Effector memory CD8-positive, alpha-beta T cell (primary cell): ENCODE measurements around the gene MED12.
A peak's percentile ranks its signal among the peaks of the same experiment; 100 is the strongest.
"Not testable (repeated sequence)": the region's sequence is repeated elsewhere in the genome, so short reads cannot be mapped to it uniquely, and the experiment has no call there.

ENCODE experiments used
- ATAC-seq: fragments of 150-1000 bp; cut with Tn5 transposase; replicated peaks from 2 replicates; pipeline ENCODE4 v1.10.0; 2021; ENCODE audit warnings: mild to moderate bottlenecking, moderate library complexity
- DNase-seq, 3 experiments: peaks; one replicate each; pipeline ENCODE4 v3.0.0; 2021
- H3K27ac Mint-ChIP-seq, 2 donors: one replicate each; pipeline ENCODE4 v1.8.0; 2022; ENCODE audit warnings: mild to moderate bottlenecking in 2 of 2, mixed read lengths in 2 of 2, moderate library complexity in 2 of 2
- H3K27me3 Mint-ChIP-seq, 2 donors: one replicate each; pipeline ENCODE4 v1.8.0; 2022; ENCODE audit warnings: mixed read lengths in 2 of 2
- H3K36me3 Mint-ChIP-seq: one replicate; pipeline ENCODE4 v1.8.0; 2022; ENCODE audit warnings: mild to moderate bottlenecking, moderate library complexity, mixed read lengths; ENCODE audit not compliant: insufficient read depth
- H3K4me1 Mint-ChIP-seq, 2 donors: one replicate each; pipeline ENCODE4 v1.8.0; 2022; ENCODE audit warnings: low read depth in 2 of 2, mixed read lengths in 2 of 2
- H3K4me3 Mint-ChIP-seq, 2 donors: one replicate each; pipeline ENCODE4 v1.8.0; 2022; ENCODE audit warnings: mild to moderate bottlenecking in 2 of 2, mixed read lengths in 2 of 2, moderate library complexity in 2 of 2
- H3K9me3 Mint-ChIP-seq, 2 donors: one replicate each; pipeline ENCODE4 v1.8.0; 2022; ENCODE audit warnings: mixed read lengths in 2 of 2

Gene MED12

GRCh38 chrX:71177327-71177726 lies 58.9 kb downstream of the MED12 start:
- peaks cover 3 to 4% of the 10 kb centered on the region in 2 donors for H3K4me1 Mint-ChIP-seq
- H3K4me3 Mint-ChIP-seq = no peak overlapping the region
- H3K27ac Mint-ChIP-seq = no peak overlapping the region
- ATAC-seq (no peak), DNase-seq (no peak)
- peaks cover 8% of the 10 kb centered on the region for H3K36me3 Mint-ChIP-seq
- H3K27me3 Mint-ChIP-seq = no peaks in the 10 kb centered on the region
- no peaks in the 10 kb centered on the region for H3K9me3 Mint-ChIP-seq

DNA sequence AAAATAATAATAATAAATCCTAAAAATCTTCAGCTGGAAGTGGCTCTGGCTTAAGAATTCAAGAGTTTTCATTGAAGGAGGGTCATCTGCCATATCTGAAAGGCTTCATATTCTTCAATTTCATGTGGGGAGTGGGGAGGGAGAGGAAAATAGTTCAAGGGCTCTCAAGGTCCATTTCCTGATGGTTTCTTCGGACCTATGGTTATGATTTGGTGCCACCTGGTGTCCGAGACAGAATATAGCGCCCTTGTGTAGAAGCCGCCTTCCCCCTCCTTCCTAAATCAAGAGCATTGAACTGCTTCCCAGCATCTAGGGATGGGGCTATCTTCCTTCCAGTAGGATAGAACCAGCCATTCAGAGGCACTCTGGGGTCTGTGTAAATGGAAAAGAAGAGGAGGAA lies 60.5 kb downstream of the MED12 start:
- Mint-ChIP-seq H3K9me3 (no peaks in the 10 kb centered on the region), H3K27ac (no peak overlapping the region), H3K4me3 (no peak overlapping the region), H3K4me1 (peaks cover 3 to 4% of the 10 kb centered on the region in 2 donors), H3K27me3 (no peaks in the 10 kb centered on the region), H3K36me3 (peaks cover 12% of the 10 kb centered on the region)
- ATAC-seq = no peak
- peak; percentile 24 to 29 (median 27) for DNase-seq

DNA sequence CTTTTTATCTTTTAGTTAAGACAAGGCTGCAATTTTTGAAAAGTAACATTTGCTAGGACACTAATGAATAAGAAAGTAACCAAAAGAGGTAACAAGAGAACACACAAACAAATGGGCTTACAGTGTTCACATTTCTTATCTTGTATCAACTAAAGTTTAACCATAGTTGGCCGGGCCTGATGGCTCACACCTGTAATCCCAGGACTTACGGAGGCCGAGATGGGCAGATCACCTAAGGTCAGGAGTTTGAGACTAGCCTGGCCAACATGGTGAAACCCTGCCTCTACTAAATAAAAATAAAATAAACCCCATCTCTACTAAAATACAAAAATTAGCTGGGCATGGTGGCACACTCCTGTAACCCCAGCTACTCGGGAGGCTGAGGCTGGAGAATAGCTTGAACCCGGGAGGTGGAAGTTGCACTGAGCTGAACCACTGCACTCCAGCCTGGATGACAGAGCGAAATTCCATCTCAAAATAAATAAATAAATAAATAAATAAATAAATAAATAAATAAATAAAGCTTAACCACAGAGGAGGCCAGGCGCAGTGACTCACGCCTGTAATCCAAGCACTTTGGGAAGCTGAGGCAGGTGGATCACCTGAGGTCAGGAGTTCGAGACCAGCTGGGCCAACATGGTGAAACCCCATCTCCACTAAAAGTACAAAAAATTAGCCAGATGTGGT lies 62.3 kb downstream of the MED12 start:
- H3K4me1 Mint-ChIP-seq, H3K9me3 Mint-ChIP-seq, DNase-seq, H3K27me3 Mint-ChIP-seq, ATAC-seq: not testable (repeated sequence)
- Mint-ChIP-seq H3K36me3 (peaks cover 12% of the 10 kb centered on the region), H3K27ac (peak overlapping the region; percentile 64 to 97), H3K4me3 (peak overlapping the region; percentile 83 to 87)

DNA sequence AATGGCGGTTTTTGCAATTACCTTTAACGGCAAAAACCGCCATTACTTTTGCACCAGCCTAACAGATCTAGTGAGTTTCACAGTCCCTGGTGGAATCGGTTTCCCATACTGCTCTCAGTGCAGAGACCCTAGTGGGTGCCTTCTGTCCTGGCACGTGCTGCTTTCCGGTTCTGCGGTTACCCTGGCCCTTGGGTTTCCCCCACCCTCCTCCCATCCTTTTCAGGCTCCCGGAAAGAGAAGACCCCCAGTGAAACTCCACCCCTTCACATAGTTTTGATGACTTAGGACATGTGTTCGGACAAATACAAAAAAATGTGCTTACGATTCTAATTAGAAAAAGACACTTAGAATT lies 63.1 kb downstream of the MED12 start:
- H3K9me3 Mint-ChIP-seq = no peaks in the 10 kb centered on the region
- DNase-seq (peak in 2 of 3 experiments; percentile 33 to 35), ATAC-seq (peak; percentile 58)
- H3K36me3 Mint-ChIP-seq = peaks cover 13% of the 10 kb centered on the region
- peak overlapping the region; percentile 97 for H3K27ac Mint-ChIP-seq
- no peaks in the 10 kb centered on the region for H3K27me3 Mint-ChIP-seq
- peaks cover 3 to 5% of the 10 kb centered on the region in 2 donors for H3K4me1 Mint-ChIP-seq
- peak overlapping the region; percentile 83 to 87 for H3K4me3 Mint-ChIP-seq

GRCh38 chrX:71181910-71182799 lies 63.8 kb downstream of the MED12 start:
- Mint-ChIP-seq H3K4me1 (peaks cover 3 to 5% of the 10 kb centered on the region in 2 donors), H3K36me3 (peaks cover 15% of the 10 kb centered on the region), H3K27ac (peak overlapping the region; percentile 97), H3K27me3 (no peaks in the 10 kb centered on the region), H3K4me3 (peak overlapping the region; percentile 83 to 87), H3K9me3 (no peaks in the 10 kb centered on the region)
- ATAC-seq = peak; percentile 94
- peak; percentile 70 to 73 (median 71) for DNase-seq

DNA sequence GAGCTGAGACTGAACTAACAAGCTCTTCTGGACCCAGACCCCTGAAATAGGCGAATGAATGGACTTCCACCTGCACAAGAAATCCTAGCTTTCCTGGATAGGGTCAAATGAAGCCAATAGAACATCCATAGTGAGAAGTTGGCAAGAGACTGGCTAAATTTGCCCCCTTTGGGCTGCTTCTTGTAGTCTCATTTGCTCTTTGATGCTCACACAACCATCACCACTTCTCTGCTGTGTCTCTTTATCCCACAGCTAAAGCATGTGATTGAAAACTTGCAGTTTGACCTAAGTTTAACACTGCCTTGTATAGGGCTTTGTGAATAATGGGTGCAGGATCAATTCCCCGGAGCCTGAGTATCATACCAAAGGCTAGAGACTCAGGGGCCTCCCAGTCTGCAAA lies 64.5 kb downstream of the MED12 start:
- H3K27ac Mint-ChIP-seq = peak overlapping the region; percentile 97
- no peak for ATAC-seq
- H3K4me1 Mint-ChIP-seq = peaks cover 3 to 5% of the 10 kb centered on the region in 2 donors
- H3K4me3 Mint-ChIP-seq = peak overlapping the region; percentile 83 to 87
- no peaks in the 10 kb centered on the region for H3K27me3 Mint-ChIP-seq
- H3K36me3 Mint-ChIP-seq = peaks cover 15% of the 10 kb centered on the region
- no peaks in the 10 kb centered on the region for H3K9me3 Mint-ChIP-seq
- DNase-seq = no peak

DNA sequence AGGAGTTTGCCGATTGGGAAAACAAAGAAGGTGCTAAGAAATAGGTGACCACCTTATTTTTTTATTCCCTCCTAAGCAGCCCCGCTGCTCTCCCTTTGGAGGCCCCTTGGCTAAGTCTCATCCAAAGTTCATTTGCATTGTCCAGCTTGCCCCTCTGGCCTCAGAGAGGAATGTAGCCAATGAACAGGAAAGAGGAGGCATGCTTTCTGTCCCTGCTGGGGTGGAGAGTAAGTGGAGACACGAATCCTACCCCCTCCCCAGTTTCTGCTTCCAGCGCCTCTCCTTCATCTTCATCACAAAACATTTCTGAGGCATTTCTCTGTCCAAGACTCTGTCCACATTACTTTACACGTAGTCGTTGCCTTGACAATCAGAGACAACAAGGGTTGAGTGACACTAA lies 64.9 kb downstream of the MED12 start:
- H3K27ac Mint-ChIP-seq = no peak overlapping the region
- H3K4me3 Mint-ChIP-seq = no peak overlapping the region
- ATAC-seq (no peak), DNase-seq (no peak)
- no peaks in the 10 kb centered on the region for H3K27me3 Mint-ChIP-seq
- H3K9me3 Mint-ChIP-seq = no peaks in the 10 kb centered on the region
- H3K4me1 Mint-ChIP-seq = peaks cover 3 to 5% of the 10 kb centered on the region in 2 donors
- peaks cover 15% of the 10 kb centered on the region for H3K36me3 Mint-ChIP-seq

DNA sequence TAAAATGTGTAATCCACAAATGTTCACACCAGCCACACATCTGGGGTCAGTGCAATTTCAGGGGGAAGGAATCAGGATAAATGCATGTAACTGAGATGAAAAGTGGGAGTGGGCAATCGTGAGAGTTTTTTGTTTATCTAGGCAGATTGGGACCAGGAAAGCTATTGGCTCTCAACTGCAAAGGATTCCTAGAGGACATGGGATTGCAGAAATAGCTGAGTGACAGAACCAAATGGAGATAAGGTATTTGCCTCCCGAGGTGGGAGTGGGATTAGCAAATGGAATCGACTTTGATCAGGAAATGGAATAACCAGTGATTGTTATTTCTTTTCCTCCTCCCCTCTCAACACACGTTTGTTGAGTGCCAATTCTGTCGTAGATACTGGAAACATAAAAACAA lies 65.7 kb downstream of the MED12 start:
- no peak overlapping the region for H3K27ac Mint-ChIP-seq
- no peaks in the 10 kb centered on the region for H3K9me3 Mint-ChIP-seq
- DNase-seq (no peak), ATAC-seq (no peak)
- peaks cover 3 to 5% of the 10 kb centered on the region in 2 donors for H3K4me1 Mint-ChIP-seq
- peaks cover 15% of the 10 kb centered on the region for H3K36me3 Mint-ChIP-seq
- no peaks in the 10 kb centered on the region for H3K27me3 Mint-ChIP-seq
- H3K4me3 Mint-ChIP-seq = no peak overlapping the region

DNA sequence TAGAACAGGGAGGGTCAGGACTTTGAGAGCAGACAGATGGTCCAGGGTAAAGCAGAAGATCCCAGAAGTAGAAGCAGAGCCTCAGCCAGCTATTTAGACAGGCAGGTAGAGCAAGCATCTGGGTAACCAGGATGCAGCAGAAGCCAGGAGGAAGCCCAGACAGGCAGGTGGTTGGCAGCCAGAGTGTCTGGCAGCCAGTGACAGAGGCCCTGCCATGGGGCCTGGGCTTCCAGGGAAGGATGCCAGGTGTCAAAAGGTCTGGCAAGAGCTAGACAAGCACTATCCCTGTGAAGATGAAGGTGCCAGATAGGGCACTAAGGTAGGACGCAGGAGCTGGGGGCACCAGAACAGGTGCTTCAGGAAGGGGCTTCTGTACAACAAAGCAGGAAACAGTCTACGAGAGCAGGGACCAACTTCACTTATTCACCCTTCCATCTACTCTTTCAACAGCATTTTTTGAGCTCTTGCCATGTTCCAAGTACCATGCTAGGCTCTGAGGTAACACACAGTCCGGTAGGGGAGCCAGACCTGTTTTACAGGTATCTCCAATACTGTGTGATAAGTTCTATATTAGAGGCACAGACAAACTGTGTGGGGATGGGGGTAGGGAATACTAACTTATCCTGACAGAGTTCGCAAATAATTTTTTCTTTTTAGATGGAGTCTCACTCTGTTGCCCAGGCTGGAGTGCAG lies 66.6 kb downstream of the MED12 start:
- H3K9me3 Mint-ChIP-seq = no peaks in the 10 kb centered on the region
- no peak for ATAC-seq
- DNase-seq = no peak
- H3K36me3 Mint-ChIP-seq = peaks cover 15% of the 10 kb centered on the region
- H3K27me3 Mint-ChIP-seq = no peaks in the 10 kb centered on the region
- H3K4me3 Mint-ChIP-seq = no peak overlapping the region
- peaks cover 0 to 5% of the 10 kb centered on the region in 2 donors for H3K4me1 Mint-ChIP-seq
- H3K27ac Mint-ChIP-seq = no peak overlapping the region

DNA sequence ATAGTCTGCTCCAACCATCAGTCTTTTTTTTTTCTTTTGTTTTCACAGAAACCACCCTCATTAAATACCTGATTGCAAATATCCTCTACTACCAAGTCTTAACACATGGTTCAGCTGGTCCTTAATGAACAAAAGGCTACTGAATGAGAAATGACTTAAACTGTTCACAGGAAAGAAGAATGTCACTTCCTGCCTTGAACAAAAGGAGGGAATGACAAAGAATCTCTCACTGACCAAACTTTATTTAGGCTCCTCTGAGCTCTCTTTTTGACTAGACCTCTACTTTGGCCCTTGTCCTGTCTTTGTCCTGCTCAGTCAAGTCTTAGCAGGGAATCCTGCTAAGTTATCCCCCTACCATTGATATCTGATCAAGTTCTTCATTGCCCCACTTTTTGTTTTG lies 72.9 kb downstream of the MED12 start:
- ATAC-seq (no peak), DNase-seq (no peak)
- Mint-ChIP-seq H3K4me1 (peaks cover 10 to 19% of the 10 kb centered on the region in 2 donors), H3K27me3 (no peaks in the 10 kb centered on the region), H3K4me3 (no peak overlapping the region), H3K9me3 (no peaks in the 10 kb centered on the region), H3K27ac (peak overlapping the region; percentile 15 to 46), H3K36me3 (peaks cover 16% of the 10 kb centered on the region)
